Pancreas (tissue), 10 donors: ENCODE results near the gene HHAT. TPM values are rescaled to one million over a fixed set of nuclear protein-coding genes. Genes with fewer than 3 reads are reported as not detected.

ENCODE experiments used
- ATAC-seq, 4 donors: fragments of 200-7000 bp; cut with Tn5 transposase; one replicate each; pipeline versions ENCODE4 v1.8.0 to v1.9.1; 2020; ENCODE audit warnings: mild to moderate bottlenecking in 4 of 4, moderate library complexity in 4 of 4
- DNase-seq, 6 donors: peaks; one replicate each; pipeline ENCODE4 v3.0.0-alpha.2; 2020
- FAIRE-seq: peaks from 2 replicates; lab custom pipeline; 2012; peaks lifted over from hg19 to GRCh38; lab: Jason Lieb, UNC
- H3K27ac ChIP-seq, 4 donors: fragments of 200-600 bp; sonication (generic); 1 replicate in 3 of 4; 2 replicates in 1 of 4; pipeline versions ENCODE4 v1.5.0 to v1.8.0; 2020
- H3K27me3 ChIP-seq, 4 donors: fragments of 200-600 bp; one replicate each; pipeline ENCODE4 v1.8.0; 2021
- H3K36me3 ChIP-seq, 3 donors: fragments of 200-600 bp; sonication (generic) in 1 of 3; one replicate each; pipeline versions ENCODE4 v1.5.0 to v1.8.0; 2020 to 2021
- H3K4me1 ChIP-seq, 3 donors: fragments of 200-600 bp; one replicate each; pipeline ENCODE4 v1.8.0; 2021
- H3K4me3 ChIP-seq, 4 donors: fragments of 200-600 bp; sonication (generic) in 2 of 4; one replicate each; pipeline versions ENCODE4 v1.5.0 to v1.8.0; 2020 to 2021
- H3K9me3 ChIP-seq, 4 donors: fragments of 200-600 bp; one replicate each; pipeline ENCODE4 v1.8.0; 2021
- WGBS, 2 donors: extraction: QIAGEN DNeasy Blood & Tissue Kit; methylation state at CpG; one replicate each; pipeline ENCODE4 v1.1.7; 2013; 5-methylcytosine and 5-hydroxymethylcytosine counted together
- intact Hi-C, 3 donors: fragments of 100-400 bp; cut with DNase I; formaldehyde crosslinking; loops; one replicate each; pipeline versions ENCODE4 v1.11.1 to v1.14.2; 2022
- polyA plus RNA-seq, 2 donors: library from polyadenylated mRNA; stranded (reverse); fragments of 200-250 nt; gene quantifications; one replicate each; pipeline ENCODE4 v1.2.3, GENCODE V29; 2013
- total RNA-seq, 6 donors: library from RNA; stranded (reverse); fragmentation: NEBNext Ultra II Directional in 4 of 6; extraction: Animal tissue kit (Norgen Biotek cat#: 25700) in 4 of 6; gene quantifications; one replicate each; pipeline versions ENCODE4 v1.2.1 to v1.2.4, GENCODE V29; 2021 to 2023
- TF ChIP-seq, protein P1 (sequence below), 4 donors: fragments of 200-600 bp; sonication (generic) in 3 of 4; IDR thresholded peaks; one replicate each; pipeline versions ENCODE4 v1.5.0 to v1.8.0; 2021; ENCODE audit warnings: antibody characterized with exemption in 4 of 4
- donor health status: healthy with polysubstance abuse.
- donor health status: DM: no; HTN: no; CAD: no; lungs with moderate emphysema.
- donor health status: DM: no; HTN: no; CAD: no.
- donor health status: control.
- donor health status: control.
- donor health status: Bipolar disorder and iron deficiency.
- donor health status: DM: yes; HTN: yes; CAD: no.
- donor health status: DM: no; HTN: no; CAD: no.
- donor health status: DM: no; HTN: no; CAD: no.
- donor health status: DM: yes; HTN: yes; CAD: no.

Gene HHAT
- total and polyA plus RNA-seq, 8 donors, result 1.3 to 4.1 (median 2.4) TPM

DNA sequence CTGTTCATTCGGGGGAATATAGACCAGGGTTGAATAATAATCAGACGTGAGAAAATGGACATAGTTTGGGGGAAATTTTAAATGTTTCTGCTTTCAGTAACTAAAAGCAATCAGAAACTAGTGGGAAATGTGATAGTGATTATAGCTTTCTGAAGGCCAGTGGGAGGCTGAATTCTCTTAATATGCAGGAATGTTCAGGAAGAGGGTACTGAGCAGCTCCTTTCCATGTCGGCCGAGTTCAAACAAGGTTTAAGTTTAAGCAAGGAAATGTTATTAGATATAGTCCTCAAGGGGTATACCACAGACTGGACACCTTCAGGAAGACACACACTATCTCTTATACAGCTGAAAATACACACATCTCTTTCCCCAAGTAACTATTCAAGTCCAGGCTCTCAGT, 105.5 kb downstream of the HHAT start:
- Histone ChIP-seq H3K27me3 (no peaks in the 10 kb centered on the region), H3K27ac (no peak overlapping the region), H3K4me3 (no peak overlapping the region), H3K4me1 (no peaks in the 10 kb centered on the region), H3K9me3 (no peaks in the 10 kb centered on the region), H3K36me3 (no peaks in the 10 kb centered on the region)
- intact Hi-C loops, result no loop called here
- DNase-seq, result no peak
- no peak for ATAC-seq
- WGBS, 2 donors, result 73 to 80% methylated on average over 4 of the region's 4 CpGs
- FAIRE-seq, result no peak
- TF ChIP-seq, protein P1, sequence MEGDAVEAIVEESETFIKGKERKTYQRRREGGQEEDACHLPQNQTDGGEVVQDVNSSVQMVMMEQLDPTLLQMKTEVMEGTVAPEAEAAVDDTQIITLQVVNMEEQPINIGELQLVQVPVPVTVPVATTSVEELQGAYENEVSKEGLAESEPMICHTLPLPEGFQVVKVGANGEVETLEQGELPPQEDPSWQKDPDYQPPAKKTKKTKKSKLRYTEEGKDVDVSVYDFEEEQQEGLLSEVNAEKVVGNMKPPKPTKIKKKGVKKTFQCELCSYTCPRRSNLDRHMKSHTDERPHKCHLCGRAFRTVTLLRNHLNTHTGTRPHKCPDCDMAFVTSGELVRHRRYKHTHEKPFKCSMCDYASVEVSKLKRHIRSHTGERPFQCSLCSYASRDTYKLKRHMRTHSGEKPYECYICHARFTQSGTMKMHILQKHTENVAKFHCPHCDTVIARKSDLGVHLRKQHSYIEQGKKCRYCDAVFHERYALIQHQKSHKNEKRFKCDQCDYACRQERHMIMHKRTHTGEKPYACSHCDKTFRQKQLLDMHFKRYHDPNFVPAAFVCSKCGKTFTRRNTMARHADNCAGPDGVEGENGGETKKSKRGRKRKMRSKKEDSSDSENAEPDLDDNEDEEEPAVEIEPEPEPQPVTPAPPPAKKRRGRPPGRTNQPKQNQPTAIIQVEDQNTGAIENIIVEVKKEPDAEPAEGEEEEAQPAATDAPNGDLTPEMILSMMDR (IDR thresholded peaks at IDR 0.05), result no peak

DNA sequence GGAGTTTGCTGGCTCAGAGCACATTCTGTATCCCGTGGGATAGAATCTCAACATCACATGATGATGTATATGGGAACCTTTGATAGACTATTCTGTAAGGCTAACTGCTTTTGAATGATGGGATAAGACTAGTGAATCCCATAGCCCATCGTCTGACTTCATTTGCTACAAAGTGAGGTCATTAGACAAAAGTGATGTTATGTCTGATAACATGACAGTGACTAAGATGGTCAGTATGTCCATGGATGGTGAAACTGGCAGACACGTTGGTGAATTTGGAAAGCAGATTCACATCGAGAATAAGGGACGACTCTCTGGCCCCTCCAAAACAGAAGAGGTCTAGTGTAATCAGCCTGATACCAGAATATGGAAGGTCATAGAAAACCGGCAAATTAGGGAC, 108.4 kb downstream of the HHAT start:
- intact Hi-C loops, result no loop called here
- no peak overlapping the region for H3K4me3 ChIP-seq
- H3K4me1 ChIP-seq, result no peaks in the 10 kb centered on the region
- H3K27me3 ChIP-seq, result no peaks in the 10 kb centered on the region
- 80 to 92% methylated on average over 6 of the region's 6 CpGs for WGBS, 2 donors
- ATAC-seq (no peak), FAIRE-seq (no peak), DNase-seq (no peak)
- TF ChIP-seq, protein P1 (IDR thresholded peaks at IDR 0.05), result no peak
- no peaks in the 10 kb centered on the region for H3K9me3 ChIP-seq
- H3K36me3 ChIP-seq, result no peaks in the 10 kb centered on the region
- no peak overlapping the region for H3K27ac ChIP-seq

DNA sequence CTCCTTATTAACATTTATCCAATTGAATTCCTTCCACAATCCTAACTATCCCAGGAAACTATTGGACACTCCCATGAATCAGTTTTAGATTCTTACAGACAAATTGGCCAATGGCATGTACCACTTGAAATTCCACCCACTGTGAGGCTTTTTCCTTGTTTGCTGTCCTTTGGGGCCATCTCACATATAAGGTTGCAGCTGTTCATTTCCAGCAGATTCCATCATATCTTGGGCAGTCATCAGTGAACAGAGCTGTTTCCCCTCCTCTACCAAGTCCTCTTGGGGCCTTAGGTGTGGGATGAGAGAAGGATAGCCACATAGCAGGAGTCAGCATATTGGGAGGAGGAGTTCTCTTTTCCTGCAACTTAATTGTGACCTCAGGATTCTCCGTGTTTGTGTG, 109.1 kb downstream of the HHAT start:
- intact Hi-C loops, result no loop called here
- no peaks in the 10 kb centered on the region for H3K4me1 ChIP-seq
- DNase-seq (no peak), FAIRE-seq (no peak), ATAC-seq (no peak)
- H3K36me3 ChIP-seq, result no peaks in the 10 kb centered on the region
- no peak overlapping the region for H3K4me3 ChIP-seq
- H3K27me3 ChIP-seq, result no peaks in the 10 kb centered on the region
- H3K27ac ChIP-seq, result no peak overlapping the region
- no peaks in the 10 kb centered on the region for H3K9me3 ChIP-seq
- TF ChIP-seq, protein P1 (IDR thresholded peaks at IDR 0.05), result no peak
- 75 to 84% methylated on average over 1 of the region's 1 CpG for WGBS, 2 donors

DNA sequence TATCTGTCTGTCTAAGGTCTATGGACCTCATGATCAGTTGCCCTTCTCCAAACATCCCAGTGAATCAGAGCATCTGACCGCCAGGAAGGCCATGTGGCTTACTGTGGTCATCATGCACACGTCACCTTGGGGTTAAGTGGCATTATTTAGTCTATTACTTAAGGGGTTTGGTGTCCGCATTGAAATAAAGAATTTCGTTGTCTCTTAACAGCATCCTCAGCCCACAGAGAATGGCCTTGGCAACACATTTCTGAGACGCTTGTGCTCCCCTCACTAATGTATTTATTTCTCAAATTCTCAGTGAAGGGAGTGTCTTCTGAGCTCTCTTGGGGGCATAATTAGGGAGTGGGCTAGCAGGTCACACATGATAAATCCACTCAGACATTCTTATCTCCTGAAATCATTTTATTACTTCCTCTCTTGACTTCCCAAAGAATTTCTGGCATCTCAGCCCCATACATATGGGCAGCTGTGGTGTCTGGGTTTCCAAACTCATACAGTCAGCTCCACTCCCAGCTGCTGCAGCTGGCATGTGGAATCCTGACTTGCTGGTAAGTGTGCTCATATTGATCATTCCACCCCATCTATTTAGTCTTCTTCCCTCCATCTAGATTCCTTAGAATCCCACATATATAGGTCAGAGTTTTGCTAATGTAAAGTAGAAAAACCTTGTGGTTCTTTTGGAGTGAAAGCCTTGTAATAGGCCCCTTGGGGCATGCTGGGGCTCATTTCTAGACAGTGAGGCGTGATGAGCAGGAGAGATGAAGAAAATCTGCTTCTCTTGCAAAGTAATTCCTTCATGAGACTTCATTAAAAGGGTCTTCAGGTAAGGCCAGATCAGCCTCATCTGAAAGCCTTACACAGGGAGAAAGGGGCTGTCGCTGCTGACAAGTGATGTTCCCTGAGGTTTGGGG, 110.5 kb downstream of the HHAT start:
- no peak for ATAC-seq
- 76 to 82% methylated on average over 7 of the region's 7 CpGs for WGBS, 2 donors

More for the DNA sequence above, 110.5 kb downstream of the HHAT start:
- no peaks in the 10 kb centered on the region for H3K27me3 ChIP-seq
- no peaks in the 10 kb centered on the region for H3K9me3 ChIP-seq
- DNase-seq (no peak), FAIRE-seq (no peak)
- H3K36me3 ChIP-seq, result no peaks in the 10 kb centered on the region
- TF ChIP-seq, protein P1 (IDR thresholded peaks at IDR 0.05), result no peak
- no peak overlapping the region for H3K4me3 ChIP-seq
- H3K27ac ChIP-seq, result no peak overlapping the region
- H3K4me1 ChIP-seq, result no peaks in the 10 kb centered on the region
- intact Hi-C loops, result no loop called here
